ENCODE measurements around the gene PCDHGC4.

The PCDHGC4 gene

GRCh38 chr5:141501761-141502160 is 16.9 kb downstream of the PCDHGC4 start:
- no peak for DNase-seq (ENCODE audit: extremely low read depth, low read depth)
- TF ChIP-seq CTCF (IDR thresholded peaks at IDR 0.05; ENCODE audit: low read depth, low read length): no peak

DNA sequence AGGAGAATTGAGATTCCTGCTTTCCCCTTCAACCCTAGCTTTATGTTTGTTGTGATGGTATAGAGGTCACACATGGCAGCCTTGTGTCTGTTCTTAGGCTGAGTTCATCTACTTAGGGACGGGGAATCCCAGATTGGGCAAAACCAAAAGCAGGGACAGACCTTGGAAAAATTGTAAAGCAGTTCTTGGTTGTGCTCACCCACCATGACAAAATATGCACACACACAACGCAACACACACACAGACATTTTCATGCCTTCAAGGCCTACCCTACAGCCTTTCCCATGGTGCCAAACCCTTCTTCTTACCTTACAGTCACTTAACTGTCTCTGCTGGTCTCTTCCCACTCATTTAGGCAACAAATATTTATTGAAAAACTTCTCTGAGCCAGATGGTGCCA is 18.9 kb downstream of the PCDHGC4 start:
- no peak for DNase-seq (ENCODE audit: extremely low read depth, low read depth)
- no peak for TF ChIP-seq CTCF (IDR thresholded peaks at IDR 0.05; ENCODE audit: low read depth, low read length)

- no peak for DNase-seq (ENCODE audit: extremely low read depth, low read depth)
- no peak for TF ChIP-seq CTCF (IDR thresholded peaks at IDR 0.05; ENCODE audit: low read depth, low read length)
Observed at GRCh38 chr5:141504216-141504615, 19.4 kb downstream of the PCDHGC4 start.

GRCh38 chr5:141506381-141507155 is 21.7 kb downstream of the PCDHGC4 start:
- no peak for TF ChIP-seq CTCF (IDR thresholded peaks at IDR 0.05; ENCODE audit: low read depth, low read length)
- DNase-seq (ENCODE audit: extremely low read depth, low read depth): no peak

GRCh38 chr5:141507387-141508091 is 22.7 kb downstream of the PCDHGC4 start:
- peak; percentile 86 for DNase-seq (ENCODE audit: extremely low read depth, low read depth)
- TF ChIP-seq CTCF (IDR thresholded peaks at IDR 0.05; ENCODE audit: low read depth, low read length): no peak

DNA sequence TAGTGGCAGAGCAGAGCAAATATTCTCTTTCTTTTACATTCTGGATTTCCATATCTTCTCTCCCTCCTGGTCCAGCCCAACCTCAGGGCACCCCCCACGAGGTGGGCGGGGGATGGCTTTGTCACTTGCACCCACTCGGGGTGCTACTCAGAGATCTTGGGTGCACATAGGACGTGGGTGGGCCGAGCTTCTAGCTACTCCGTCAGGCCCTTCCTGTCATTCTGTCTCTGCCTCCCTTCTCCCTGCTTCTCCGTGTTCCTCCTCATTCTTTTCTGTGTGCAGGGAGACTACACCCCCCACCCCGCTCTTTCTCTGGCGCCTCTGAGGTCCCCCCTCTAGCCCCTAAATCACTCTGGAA is 23.6 kb downstream of the PCDHGC4 start:
- TF ChIP-seq CTCF (IDR thresholded peaks at IDR 0.05; ENCODE audit: low read depth, low read length): no peak
- no peak for DNase-seq (ENCODE audit: extremely low read depth, low read depth)
